ENCODE results near the gene TRIM10.

Gene TRIM10

DNA sequence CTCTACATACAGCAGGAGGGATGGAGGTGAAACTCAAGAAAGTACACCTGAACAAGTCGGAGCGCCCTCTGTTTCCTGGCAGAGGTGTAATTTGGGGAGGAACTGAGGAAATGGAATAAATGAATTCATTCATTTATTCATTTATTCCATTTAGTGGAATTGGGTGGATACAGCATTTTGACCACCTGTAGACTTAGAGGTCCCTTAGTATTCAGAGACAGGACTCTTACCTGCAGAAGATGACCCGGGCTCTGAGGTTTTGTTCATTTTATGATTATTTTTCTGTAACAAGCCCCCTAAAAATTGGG is 57.2 kb downstream of the TRIM10 start:
- no CpG with 5 or more reads among the region's 3 CpGs for WGBS

DNA sequence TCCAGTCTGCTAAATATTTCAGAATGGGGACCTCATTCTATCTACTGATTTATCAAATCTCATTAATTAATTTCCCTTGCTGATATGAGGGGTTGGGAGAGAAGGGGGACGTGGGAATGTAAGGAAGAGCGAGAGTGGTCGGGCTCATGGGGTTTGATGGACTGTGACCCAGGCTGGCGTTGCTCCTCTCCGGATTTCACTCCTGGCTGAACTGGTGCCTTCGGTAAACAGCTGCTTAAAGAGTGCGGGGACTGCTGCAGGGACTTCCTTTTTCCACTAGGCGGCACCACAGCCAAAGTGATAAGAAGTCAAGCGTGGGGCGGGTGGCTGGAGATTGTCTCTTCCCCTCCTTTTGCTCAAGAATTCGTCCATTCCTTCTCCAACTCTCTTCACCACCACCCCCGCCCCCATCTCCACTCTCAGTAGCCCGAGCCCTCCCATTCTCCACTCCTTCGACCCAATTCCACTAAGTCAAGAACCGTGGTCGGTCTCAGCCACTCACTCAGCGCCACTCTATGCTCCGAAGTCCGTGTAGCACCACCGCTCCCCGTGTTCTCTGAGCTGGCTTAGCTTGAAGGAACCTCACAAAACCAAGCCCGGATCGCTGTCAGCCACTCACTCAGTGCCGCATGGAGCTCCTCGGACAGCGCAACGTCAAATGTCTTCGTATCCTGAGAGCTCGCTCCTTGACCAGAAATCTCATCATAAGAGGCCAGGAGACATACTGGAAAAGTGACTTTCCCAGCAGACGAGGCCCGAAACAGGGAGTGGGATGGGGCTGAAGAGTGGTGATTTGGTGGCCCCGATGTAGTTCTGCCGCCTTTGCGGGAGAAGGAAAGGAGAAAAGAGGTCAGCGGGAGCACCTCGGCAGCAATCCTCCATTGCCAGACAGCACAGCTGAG is 57.8 kb downstream of the TRIM10 start:
- Histone ChIP-seq H4K8ac (ENCODE audit: low read length) (no peak overlapping the region), H3K9ac (ENCODE audit: low read length) (peak overlapping the region; percentile 86), H3K36me3 (ENCODE audit: control insufficient read depth in 1 of 2, insufficient read depth in 2 of 2, low read depth in 1 of 2, low read length in 2 of 2) (no peaks in the 10 kb centered on the region), H2AFZ (ENCODE audit: low read depth, low read length) (peak overlapping the region; percentile 15), H3K4ac (ENCODE audit: low read depth in 1 of 2, low read length in 2 of 2) (no peak overlapping the region), H3K4me2 (ENCODE audit: low read length, poor library complexity, severe bottlenecking) (peak overlapping the region; percentile 71), H3K18ac (ENCODE audit: low read depth in 1 of 2, low read length in 2 of 2) (no peak overlapping the region), H2BK5ac (ENCODE audit: low read depth, low read length, poor library complexity, severe bottlenecking) (no peak overlapping the region), H3K9me3 (ENCODE audit: control insufficient read depth, low read length) (no peaks in the 10 kb centered on the region), H3K4me3 (ENCODE audit: insufficient read depth in 1 of 2, low read depth in 1 of 2, low read length in 2 of 2) (peak overlapping the region; percentile 22 to 76), H3K27ac (ENCODE audit: low read length, poor library complexity, severe bottlenecking) (no peak overlapping the region), H3K23ac (ENCODE audit: low read length in 2 of 2) (no peak overlapping the region), H3K79me1 (replicated peaks; ENCODE audit: low read length, poor library complexity, severe bottlenecking) (no peaks in the 10 kb centered on the region), H3K14ac (ENCODE audit: low read length in 2 of 2) (no peak overlapping the region), H2AK5ac (ENCODE audit: low read length, severe bottlenecking) (no peak overlapping the region), H2BK12ac (ENCODE audit: low read length in 2 of 2) (no peak overlapping the region), H3K27me3 (ENCODE audit: control insufficient read depth in 1 of 2, insufficient read depth in 1 of 2, low read length in 2 of 2) (peaks cover 56 to 72% of the 10 kb centered on the region in 2 experiments), H2BK15ac (ENCODE audit: low read depth, poor library complexity, severe bottlenecking) (no peak overlapping the region), H3K4me1 (ENCODE audit: control insufficient read depth, insufficient read depth, low read depth, low read length) (peaks cover 24% of the 10 kb centered on the region), H4K91ac (ENCODE audit: low read length) (no peak overlapping the region), H2BK120ac (ENCODE audit: low read depth, low read length) (no peak overlapping the region)
- peak; percentile 87 for DNase-seq
- WGBS: 6% methylated on average over 32 of the region's 36 CpGs

More for the DNA sequence above, 57.2 kb downstream of the TRIM10 start:
- no peak for DNase-seq
- no peak overlapping the region for H3K14ac ChIP-seq (ENCODE audit: low read length in 2 of 2)
- no peak overlapping the region for H4K8ac ChIP-seq (ENCODE audit: low read length)
- H3K4me2 ChIP-seq (ENCODE audit: low read length, poor library complexity, severe bottlenecking): peak overlapping the region; percentile 71
- H3K79me1 ChIP-seq (replicated peaks; ENCODE audit: low read length, poor library complexity, severe bottlenecking): no peaks in the 10 kb centered on the region
- H3K27me3 ChIP-seq (ENCODE audit: control insufficient read depth in 1 of 2, insufficient read depth in 1 of 2, low read length in 2 of 2): peaks cover 56 to 70% of the 10 kb centered on the region in 2 experiments
- H2AFZ ChIP-seq (ENCODE audit: low read depth, low read length): no peak overlapping the region
- H3K23ac ChIP-seq (ENCODE audit: low read length in 2 of 2): no peak overlapping the region
- H3K9ac ChIP-seq (ENCODE audit: low read length): peak overlapping the region; percentile 86
- H2BK120ac ChIP-seq (ENCODE audit: low read depth, low read length): no peak overlapping the region
- H2BK12ac ChIP-seq (ENCODE audit: low read length in 2 of 2): no peak overlapping the region
- H3K4me3 ChIP-seq (ENCODE audit: insufficient read depth in 1 of 2, low read depth in 1 of 2, low read length in 2 of 2): peak overlapping the region in 1 of 2 experiments; percentile 76
- H3K4ac ChIP-seq (ENCODE audit: low read depth in 1 of 2, low read length in 2 of 2): no peak overlapping the region
- no peak overlapping the region for H2BK5ac ChIP-seq (ENCODE audit: low read depth, low read length, poor library complexity, severe bottlenecking)
- H3K9me3 ChIP-seq (ENCODE audit: control insufficient read depth, low read length): no peaks in the 10 kb centered on the region
- no peaks in the 10 kb centered on the region for H3K36me3 ChIP-seq (ENCODE audit: control insufficient read depth in 1 of 2, insufficient read depth in 2 of 2, low read depth in 1 of 2, low read length in 2 of 2)
- no peak overlapping the region for H2BK15ac ChIP-seq (ENCODE audit: low read depth, poor library complexity, severe bottlenecking)
- H3K4me1 ChIP-seq (ENCODE audit: control insufficient read depth, insufficient read depth, low read depth, low read length): peaks cover 24% of the 10 kb centered on the region
- H3K27ac ChIP-seq (ENCODE audit: low read length, poor library complexity, severe bottlenecking): no peak overlapping the region
- H2AK5ac ChIP-seq (ENCODE audit: low read length, severe bottlenecking): no peak overlapping the region
- H4K91ac ChIP-seq (ENCODE audit: low read length): no peak overlapping the region
- H3K18ac ChIP-seq (ENCODE audit: low read depth in 1 of 2, low read length in 2 of 2): no peak overlapping the region

DNA sequence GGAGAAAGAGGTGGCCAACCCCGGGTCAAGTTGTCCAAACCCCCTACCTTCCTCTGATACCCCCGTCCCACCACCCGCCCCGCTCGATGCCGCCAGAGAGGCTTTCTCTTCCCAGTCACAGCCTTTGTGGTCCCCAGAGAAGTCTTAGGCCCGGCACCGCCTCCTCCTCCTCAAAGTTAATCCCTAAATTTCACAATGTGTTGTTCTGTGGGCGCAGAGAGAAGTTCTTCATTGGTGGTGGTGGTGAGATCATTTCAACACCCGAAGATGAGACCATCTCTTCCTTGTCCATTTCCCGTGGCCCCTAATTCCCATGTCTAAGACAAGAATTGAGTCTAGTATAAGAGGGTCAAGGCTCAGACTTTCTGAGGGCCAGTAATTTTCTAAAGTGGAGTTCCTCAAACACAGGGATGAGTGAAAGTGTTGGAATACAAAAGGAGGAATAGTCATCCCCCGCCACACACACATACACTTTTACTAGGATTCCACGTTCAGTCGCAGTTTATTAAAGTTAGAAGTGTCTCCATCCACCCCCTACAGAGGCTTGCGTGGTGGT is 58.5 kb downstream of the TRIM10 start:
- peak overlapping the region in 1 of 2 experiments; percentile 76 for H3K4me3 ChIP-seq (ENCODE audit: insufficient read depth in 1 of 2, low read depth in 1 of 2, low read length in 2 of 2)
- H3K27me3 ChIP-seq (ENCODE audit: control insufficient read depth in 1 of 2, insufficient read depth in 1 of 2, low read length in 2 of 2): peaks cover 60 to 75% of the 10 kb centered on the region in 2 experiments
- no peak overlapping the region for H3K4ac ChIP-seq (ENCODE audit: low read depth in 1 of 2, low read length in 2 of 2)
- peak overlapping the region in 1 of 2 experiments; percentile 82 for H3K18ac ChIP-seq (ENCODE audit: low read depth in 1 of 2, low read length in 2 of 2)
- no peak overlapping the region for H2AK5ac ChIP-seq (ENCODE audit: low read length, severe bottlenecking)
- H2BK120ac ChIP-seq (ENCODE audit: low read depth, low read length): no peak overlapping the region
- H3K23ac ChIP-seq (ENCODE audit: low read length in 2 of 2): no peak overlapping the region
- H3K36me3 ChIP-seq (ENCODE audit: control insufficient read depth in 1 of 2, insufficient read depth in 2 of 2, low read depth in 1 of 2, low read length in 2 of 2): no peaks in the 10 kb centered on the region
- peak overlapping the region; percentile 92 for H3K4me2 ChIP-seq (ENCODE audit: low read length, poor library complexity, severe bottlenecking)
- no peaks in the 10 kb centered on the region for H3K9me3 ChIP-seq (ENCODE audit: control insufficient read depth, low read length)
- peak overlapping the region; percentile 95 for H2AFZ ChIP-seq (ENCODE audit: low read depth, low read length)
- H2BK15ac ChIP-seq (ENCODE audit: low read depth, poor library complexity, severe bottlenecking): no peak overlapping the region
- no peak overlapping the region for H3K14ac ChIP-seq (ENCODE audit: low read length in 2 of 2)
- H3K9ac ChIP-seq (ENCODE audit: low read length): peak overlapping the region; percentile 86
- H2BK5ac ChIP-seq (ENCODE audit: low read depth, low read length, poor library complexity, severe bottlenecking): no peak overlapping the region
- no peak overlapping the region for H3K27ac ChIP-seq (ENCODE audit: low read length, poor library complexity, severe bottlenecking)
- WGBS: 24% methylated on average over 10 of the region's 15 CpGs
- H4K91ac ChIP-seq (ENCODE audit: low read length): no peak overlapping the region
- peak overlapping the region; percentile 78 for H4K8ac ChIP-seq (ENCODE audit: low read length)
- peak; percentile 68 for DNase-seq
- H3K79me1 ChIP-seq (replicated peaks; ENCODE audit: low read length, poor library complexity, severe bottlenecking): no peaks in the 10 kb centered on the region
- H2BK12ac ChIP-seq (ENCODE audit: low read length in 2 of 2): no peak overlapping the region
- H3K4me1 ChIP-seq (ENCODE audit: control insufficient read depth, insufficient read depth, low read depth, low read length): peaks cover 23% of the 10 kb centered on the region

All from mesenchymal stem cell (in vitro differentiated cells and primary cell).